ENCODE measurements around the gene MOB2.

MOB2 gene

GRCh38 chr11:1470681-1471611 lies 15.6 kb downstream of the MOB2 start:
- DNase-seq, result no peak

DNA sequence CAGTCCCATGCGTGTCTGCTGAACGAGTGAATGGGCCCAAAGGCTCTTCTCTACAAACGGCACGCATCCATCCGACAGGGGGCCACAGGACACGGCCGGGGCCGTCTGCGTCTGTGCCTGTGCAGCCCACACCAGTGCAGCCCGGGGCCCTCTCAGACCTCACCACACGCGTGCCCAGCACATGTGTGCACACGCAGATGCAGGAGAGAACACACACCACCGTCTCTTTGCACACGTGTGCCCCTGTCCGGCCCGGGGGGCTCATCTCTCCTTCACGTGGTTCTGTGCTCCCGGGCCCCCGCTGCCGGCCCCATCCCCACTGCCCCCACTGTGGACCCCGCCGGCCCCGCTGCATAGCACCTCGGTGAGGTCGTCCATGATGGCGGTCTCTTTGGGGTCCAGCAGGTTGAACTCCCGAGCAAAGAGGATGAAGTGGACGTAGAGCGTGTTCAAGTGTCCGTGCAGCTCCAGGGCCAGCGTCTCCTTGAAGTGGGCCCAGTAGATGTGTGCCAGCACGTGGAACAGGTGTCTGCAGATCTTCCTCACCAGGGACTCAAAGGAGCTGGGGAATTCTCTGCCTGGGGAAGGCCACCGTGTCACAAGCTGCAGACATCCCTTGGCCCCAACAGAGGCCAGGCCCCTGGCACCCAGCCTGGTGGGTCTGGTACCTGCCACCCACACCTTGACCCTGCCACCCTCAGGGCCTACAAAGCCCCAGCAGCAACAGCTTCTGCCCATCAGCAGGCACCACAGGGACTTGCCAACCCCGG lies 16.5 kb downstream of the MOB2 start:
- DNase-seq, result no peak

GRCh38 chr11:1469287-1469910 lies 17.2 kb downstream of the MOB2 start:
- no peak for DNase-seq

- no peak for DNase-seq
Measured at GRCh38 chr11:1468473-1469066, 18.0 kb downstream of the MOB2 start.

GRCh38 chr11:1468002-1468401 lies 18.6 kb downstream of the MOB2 start:
- DNase-seq, result no peak

DNA sequence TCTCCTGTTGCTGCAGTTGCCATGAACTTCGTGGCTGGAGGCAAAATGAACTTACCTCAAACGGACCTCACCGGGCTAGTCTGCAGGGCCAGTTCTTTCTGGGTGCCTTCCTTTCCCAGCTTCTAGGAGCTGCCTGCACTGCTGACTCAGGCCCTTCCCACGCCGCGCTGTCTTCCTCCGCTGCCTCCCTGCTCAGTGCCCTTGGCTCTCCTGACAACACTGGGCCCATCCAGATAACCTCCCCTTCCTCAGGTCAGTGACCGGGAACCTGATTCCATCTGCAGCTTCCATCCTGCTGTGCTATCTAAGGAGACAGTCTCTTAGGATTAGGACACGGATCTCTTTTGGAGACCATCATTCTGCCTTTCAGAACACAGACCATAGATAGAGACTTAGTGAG lies 19.3 kb downstream of the MOB2 start:
- no peak for DNase-seq

DNA sequence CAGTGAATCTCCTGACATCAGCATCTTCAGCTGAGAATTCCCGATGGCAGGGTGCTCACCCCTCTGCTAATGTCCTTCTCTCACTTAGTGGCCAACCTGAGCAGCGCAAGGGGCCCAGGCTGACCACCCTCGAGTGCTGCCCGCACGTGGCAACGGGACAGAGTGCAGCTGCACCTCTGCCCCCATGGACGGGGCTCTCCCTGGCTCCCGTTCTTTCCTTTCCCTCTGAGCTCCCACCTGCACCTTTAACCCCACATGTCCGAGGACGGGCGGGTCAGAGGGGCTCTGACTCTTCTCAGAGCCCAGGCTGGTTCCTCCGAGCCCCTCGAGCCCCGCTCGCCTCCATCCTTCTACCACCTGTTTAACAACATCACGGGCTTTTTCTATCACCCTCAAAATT lies 19.8 kb downstream of the MOB2 start:
- DNase-seq, result no peak

DNA sequence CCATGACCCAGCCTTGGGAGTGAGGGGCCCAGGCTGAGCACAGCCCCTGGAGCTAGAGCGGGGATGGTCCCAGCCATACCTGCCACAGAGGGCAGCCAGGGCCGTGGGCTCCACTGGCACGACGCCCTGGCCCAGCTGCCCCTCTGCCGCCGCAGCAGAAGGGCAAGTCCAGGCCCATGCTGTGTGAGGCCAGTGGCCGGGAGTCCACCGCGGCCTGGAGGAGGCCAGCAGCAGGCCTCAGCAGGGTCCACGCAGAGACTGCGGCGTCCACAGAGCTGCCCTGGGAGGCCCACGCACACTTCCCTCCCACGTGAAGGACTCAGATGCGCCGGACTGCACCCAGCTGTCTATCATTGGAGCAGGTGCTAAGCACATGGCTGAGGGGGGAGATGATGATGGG lies 23.5 kb downstream of the MOB2 start:
- DNase-seq, result no peak

DNA sequence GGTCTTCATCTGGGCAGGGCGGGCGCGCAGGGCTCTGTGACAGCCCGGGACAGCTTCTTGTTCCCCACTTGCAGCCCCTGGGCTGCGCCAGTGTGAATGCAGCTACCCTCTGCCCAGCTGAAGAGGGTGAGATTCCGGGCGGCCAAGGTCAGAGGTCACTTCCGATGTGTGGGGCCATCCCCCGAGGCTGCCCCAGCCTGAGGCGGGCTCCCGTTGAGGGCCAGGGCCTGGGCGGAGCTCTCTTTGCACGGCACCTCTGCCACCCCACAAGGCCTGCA lies 23.9 kb downstream of the MOB2 start:
- no peak for DNase-seq

GRCh38 chr11:1461826-1462697 lies 24.5 kb downstream of the MOB2 start:
- no peak for DNase-seq

GRCh38 chr11:1460986-1461825 lies 25.4 kb downstream of the MOB2 start:
- no peak for DNase-seq

DNA sequence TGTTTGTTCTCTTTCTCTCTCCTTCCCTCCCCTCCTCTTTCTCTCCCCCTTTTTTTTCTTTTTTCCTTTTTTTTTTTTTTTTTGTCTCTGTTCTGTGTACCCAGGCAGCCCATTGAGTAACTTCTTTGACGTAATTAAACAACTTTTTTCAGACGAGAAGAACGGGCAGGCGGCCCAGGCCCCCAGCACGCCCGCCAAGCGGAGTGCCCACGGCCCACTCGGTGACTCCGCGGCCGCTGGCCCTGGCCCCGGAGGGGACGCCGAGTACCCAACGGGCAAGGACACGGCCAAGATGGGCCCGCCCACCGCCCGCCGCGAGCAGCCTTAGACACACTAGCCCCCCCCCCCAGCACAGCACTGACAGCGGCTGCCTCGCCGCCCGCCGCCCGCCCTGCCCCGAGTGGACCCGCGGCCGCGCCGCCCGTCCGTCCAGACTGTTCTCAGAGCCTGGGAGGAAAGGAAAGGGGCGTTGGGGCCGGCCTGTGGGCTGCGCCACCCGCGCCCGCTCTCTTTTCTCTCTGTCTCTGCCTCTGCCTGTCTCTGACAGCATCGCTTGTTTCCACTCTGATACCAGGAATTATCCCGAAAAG lies 26.1 kb downstream of the MOB2 start:
- DNase-seq, result no peak

DNA sequence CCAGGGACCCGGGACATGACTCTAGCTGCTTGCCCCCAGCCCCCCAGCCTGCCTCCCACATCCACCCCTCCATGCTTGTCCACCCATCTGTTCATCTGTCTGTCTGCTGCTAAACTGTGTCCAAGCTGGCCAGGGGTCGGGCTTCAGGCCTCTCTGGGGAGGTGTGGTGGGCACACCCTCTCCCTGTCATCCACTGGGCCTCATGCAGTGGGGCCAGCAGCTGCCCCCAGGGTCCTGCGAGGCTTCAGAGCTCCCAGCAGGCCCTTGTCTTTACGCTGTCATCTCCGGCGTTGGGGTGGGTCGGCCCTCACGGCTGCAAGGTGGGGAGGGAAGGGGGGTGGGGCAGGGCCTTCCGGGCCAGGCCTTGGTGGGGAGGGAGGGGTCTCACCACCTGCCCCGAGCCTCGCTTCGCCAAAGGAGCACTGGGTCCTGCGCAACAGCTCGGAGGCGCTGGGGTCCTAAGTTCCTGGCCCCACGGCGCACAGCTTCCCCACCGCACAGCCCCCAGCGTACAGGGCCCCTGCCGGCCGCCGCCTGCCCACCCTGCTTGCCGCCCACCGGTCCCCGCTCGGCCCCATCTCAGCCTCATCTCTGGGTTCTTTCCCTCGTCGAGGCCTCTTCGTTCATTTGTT lies 26.7 kb downstream of the MOB2 start:
- DNase-seq, result no peak

DNA sequence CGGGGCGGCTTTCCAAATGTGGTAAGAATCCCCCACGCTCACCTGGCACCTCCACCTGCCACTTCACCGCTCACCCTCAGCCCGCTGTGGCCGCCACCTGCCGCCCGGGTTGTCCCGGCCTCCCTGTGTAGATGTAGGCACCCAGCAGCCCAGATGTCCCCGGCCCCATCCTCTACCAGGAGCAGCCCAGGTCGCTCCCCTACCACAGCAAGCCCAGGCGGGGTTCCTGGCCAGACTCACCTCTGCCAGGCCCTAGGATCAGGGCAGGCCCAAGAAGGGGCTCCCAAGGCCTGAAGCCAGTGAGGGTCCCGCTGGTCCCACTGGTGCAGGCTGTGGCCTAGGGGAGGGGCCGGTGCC lies 27.4 kb downstream of the MOB2 start:
- no peak for DNase-seq

- DNase-seq, result peak; percentile 61
Measured at GRCh38 chr11:1458340-1459218, 28.0 kb downstream of the MOB2 start.

GRCh38 chr11:1457856-1458255 lies 28.7 kb downstream of the MOB2 start:
- DNase-seq, result no peak

GRCh38 chr11:1457326-1457680 lies 29.3 kb downstream of the MOB2 start:
- no peak for DNase-seq

DNA sequence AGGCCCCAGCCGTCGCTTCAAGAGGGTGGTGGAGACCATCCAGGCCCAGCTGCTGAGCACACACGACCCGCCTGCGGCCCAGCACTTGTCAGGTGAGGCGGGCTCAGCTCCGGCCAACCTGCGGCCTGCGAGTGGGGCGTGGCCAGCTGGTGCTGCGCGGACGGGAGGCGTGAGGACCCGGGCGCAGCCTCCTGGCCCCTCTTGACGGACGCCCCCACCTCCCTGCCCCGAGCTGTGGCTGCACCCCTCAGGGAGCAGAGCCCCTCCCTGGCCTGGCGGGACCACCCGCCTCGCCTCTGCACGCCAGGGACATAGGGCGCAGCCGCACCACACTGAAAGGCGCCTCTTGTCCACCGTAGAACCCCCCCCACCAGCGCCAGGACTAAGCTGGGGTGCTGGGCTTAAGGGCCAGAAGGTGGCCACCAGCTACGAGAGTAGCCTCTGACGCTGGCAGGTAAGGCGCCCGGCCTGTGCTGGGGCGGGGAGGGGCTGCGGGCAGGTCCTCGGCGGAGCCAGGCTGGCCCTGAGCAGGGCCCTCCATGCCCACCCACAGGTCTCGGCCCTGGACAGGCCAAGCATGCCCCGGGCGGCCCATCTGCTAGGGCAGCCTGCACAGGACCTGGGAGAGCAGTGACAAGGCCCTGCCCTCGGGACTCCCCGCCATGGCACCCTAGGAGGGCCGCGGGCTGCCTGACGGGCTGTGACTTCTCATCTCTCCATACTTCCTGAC lies 29.8 kb downstream of the MOB2 start:
- no peak for DNase-seq

GRCh38 chr11:1456176-1456575 lies 30.4 kb downstream of the MOB2 start:
- DNase-seq, result no peak
